GM23338 (cell line): ENCODE results near the gene KIAA1671. TPM values are rescaled to one million over a fixed set of nuclear protein-coding genes. Genes with fewer than 3 reads are reported as not detected.

ENCODE experiments used
- ATAC-seq: fragments of 200-7000 bp; cut with Tn5 transposase; 3 replicates; pipeline ENCODE4 v1.9.1; 2020
- DNase-seq: peaks from one replicate; pipeline ENCODE4 v3.0.0-alpha.2; 2015; ENCODE audit warnings: low spot score
- H2AFZ ChIP-seq: fragments of 200-600 bp; sonication (generic); 2 replicates; pipeline ENCODE4 v1.8.0; 2016; ENCODE audit warnings: antibody characterized with exemption, mild to moderate bottlenecking, moderate library complexity
- H3F3A ChIP-seq: fragments of 200-600 bp; sonication (generic); replicated peaks from 2 replicates; pipeline ENCODE4 v1.8.0; 2017; ENCODE audit warnings: antibody characterized with exemption, mixed run types, low read depth
- H3K27ac ChIP-seq: fragments of 200-600 bp; sonication (generic); 2 replicates; pipeline ENCODE4 v1.6.1; 2016; ENCODE audit warnings: low read depth
- H3K27me3 ChIP-seq: fragments of 200-600 bp; sonication (generic); 2 replicates; pipeline ENCODE4 v1.8.0; 2016; ENCODE audit warnings: mild to moderate bottlenecking, mixed run types, moderate library complexity; ENCODE audit not compliant: insufficient read depth
- H3K36me3 ChIP-seq: fragments of 200-600 bp; sonication (generic); 2 replicates; pipeline ENCODE4 v1.8.0; 2016; ENCODE audit warnings: mild to moderate bottlenecking; ENCODE audit not compliant: insufficient read depth
- H3K4me1 ChIP-seq: fragments of 200-600 bp; sonication (generic); 2 replicates; pipeline ENCODE4 v1.8.0; 2016; ENCODE audit warnings: mild to moderate bottlenecking, moderate library complexity; ENCODE audit not compliant: insufficient read depth
- H3K4me2 ChIP-seq: fragments of 200-600 bp; sonication (generic); 2 replicates; pipeline ENCODE4 v1.7.1; 2017; ENCODE audit warnings: mixed run types
- H3K4me3 ChIP-seq: fragments of 200-600 bp; sonication (generic); 2 replicates; pipeline ENCODE4 v1.6.1; 2016; ENCODE audit warnings: mixed run types
- H3K79me2 ChIP-seq: fragments of 200-600 bp; sonication (generic); replicated peaks from 2 replicates; pipeline ENCODE4 v1.8.0; 2017; ENCODE audit warnings: mild to moderate bottlenecking; ENCODE audit not compliant: insufficient read depth
- H3K9me2 ChIP-seq: fragments of 200-600 bp; sonication (generic); 2 replicates; pipeline ENCODE4 v1.8.0; 2017; ENCODE audit not compliant: insufficient read depth
- H4K20me1 ChIP-seq: fragments of 200-600 bp; sonication (generic); replicated peaks from 2 replicates; pipeline ENCODE4 v1.8.0; 2017; ENCODE audit warnings: mild to moderate bottlenecking; ENCODE audit not compliant: insufficient read depth
- H3K27ac Mint-ChIP-seq: 2 replicates; pipeline ENCODE4 v1.8.0; 2020; ENCODE audit warnings: inconsistent platforms, mild to moderate bottlenecking, moderate library complexity, mixed read lengths
- H3K27me3 Mint-ChIP-seq: 3 replicates; pipeline ENCODE4 v1.8.0; 2022; ENCODE audit warnings: low read depth, mild to moderate bottlenecking, moderate library complexity, mixed read lengths, inconsistent platforms; ENCODE audit not compliant: insufficient read depth, poor library complexity
- H3K36me3 Mint-ChIP-seq: 3 replicates; pipeline ENCODE4 v1.8.0; 2021; ENCODE audit warnings: low read depth, mild to moderate bottlenecking, inconsistent platforms, moderate library complexity, mixed read lengths
- H3K4me1 Mint-ChIP-seq: 3 replicates; pipeline ENCODE4 v1.8.0; 2020; ENCODE audit warnings: mild to moderate bottlenecking, inconsistent platforms, mixed read lengths
- H3K4me3 Mint-ChIP-seq: 3 replicates; pipeline ENCODE4 v1.8.0; 2021; ENCODE audit warnings: moderate library complexity, mild to moderate bottlenecking, inconsistent platforms, mixed read lengths
- H3K9me3 Mint-ChIP-seq: 3 replicates; pipeline ENCODE4 v1.8.0; 2020; ENCODE audit warnings: moderate library complexity, mild to moderate bottlenecking, inconsistent platforms, mixed read lengths
- CREB1 ChIP-seq: fragments of 250-450 bp; sonication (Bioruptor Pico); IDR thresholded peaks from 2 replicates; pipeline ENCODE4 v1.5.0; 2020; ENCODE audit warnings: low read depth, mild to moderate bottlenecking, moderate library complexity
- CTCF ChIP-seq, 2 experiments: fragments of 200-600 bp in 1 of 2; sonication (generic) in 1 of 2; conservative IDR thresholded peaks; 2 replicates each; pipeline versions ENCODE4 v1.5.1 to v1.6.1; 2016 to 2017; ENCODE audit warnings: antibody characterized with exemption in 2 of 2, low read depth in 2 of 2, mild to moderate bottlenecking in 2 of 2, moderate library complexity in 1 of 2
- EZH2 ChIP-seq: fragments of 200-600 bp; sonication (generic); IDR thresholded peaks from one replicate; pipeline ENCODE4 v1.8.0; 2017; ENCODE audit warnings: antibody characterized with exemption, mild to moderate bottlenecking, low read depth; ENCODE audit not compliant: unreplicated experiment
- EZH2phosphoT487 ChIP-seq: fragments of 200-600 bp; sonication (generic); IDR thresholded peaks from one replicate; pipeline ENCODE4 v1.8.1; 2018; ENCODE audit warnings: antibody characterized with exemption; ENCODE audit not compliant: unreplicated experiment
- POLR2AphosphoS5 ChIP-seq: IDR thresholded peaks from 2 replicates; pipeline ENCODE4 v1.6.1; 2016; ENCODE audit warnings: antibody characterized with exemption, low read depth
- REST ChIP-seq: IDR thresholded peaks from one replicate; pipeline ENCODE4 v1.6.1; 2018; ENCODE audit warnings: antibody characterized with exemption; ENCODE audit not compliant: unreplicated experiment
- polyA plus RNA-seq: library from polyadenylated mRNA; unstranded; fragments of >200 nt; fragmentation: Nextera tagmentation; extraction: Ambion mirVana; gene quantifications from 2 replicates; pipeline ENCODE4 v1.2.1, GENCODE V29; 2016
- total RNA-seq: library from RNA; depleted of rRNA; stranded (reverse); fragments of >200 nt; shearing (Covaris generic); gene quantifications from 2 replicates; pipeline ENCODE4 v1.2.3, GENCODE V29; 2014

The KIAA1671 gene
- total and polyA plus RNA-seq, 2 experiments from 2014 or later = 6.1 to 27.2 TPM

GRCh38 chr22:25123677-25124076 lies 171.2 kb downstream of the KIAA1671 start:
- H2AFZ ChIP-seq = no peak overlapping the region
- H3K4me1 Mint-ChIP-seq = peaks cover 36% of the 10 kb centered on the region
- no peak overlapping the region for H3K27ac ChIP-seq
- H3K27me3 Mint-ChIP-seq = no peaks in the 10 kb centered on the region
- H3K36me3 ChIP-seq = no peaks in the 10 kb centered on the region
- H3F3A ChIP-seq = no peaks in the 10 kb centered on the region; the same call in 1 of the 2 replicates
- peaks cover 3% of the 10 kb centered on the region; the same call in 1 of the 2 replicates for H4K20me1 ChIP-seq
- DNase-seq (no peak), ATAC-seq (no peak)
- 0 out of 3 replicates have a peak, but pooled peaks cover 2% of the 10 kb centered on the region for H3K9me3 Mint-ChIP-seq
- no peaks in the 10 kb centered on the region for H3K9me2 ChIP-seq
- H3K4me1 ChIP-seq = peaks cover 20% of the 10 kb centered on the region
- H3K36me3 Mint-ChIP-seq = peaks cover 10% of the 10 kb centered on the region; the same call in 2 of the 3 replicates
- H3K79me2 ChIP-seq = no peaks in the 10 kb centered on the region
- no peaks in the 10 kb centered on the region for H3K27me3 ChIP-seq
- TF ChIP-seq CREB1 (CRISPR knock-in tag) = no peak
- TF ChIP-seq EZH2phosphoT487 = no peak
- TF ChIP-seq EZH2 = no peak
- no peak overlapping the region for H3K4me3 Mint-ChIP-seq
- H3K27ac Mint-ChIP-seq = no peak overlapping the region
- H3K4me2 ChIP-seq = no peak overlapping the region
- no peak overlapping the region for H3K4me3 ChIP-seq

DNA sequence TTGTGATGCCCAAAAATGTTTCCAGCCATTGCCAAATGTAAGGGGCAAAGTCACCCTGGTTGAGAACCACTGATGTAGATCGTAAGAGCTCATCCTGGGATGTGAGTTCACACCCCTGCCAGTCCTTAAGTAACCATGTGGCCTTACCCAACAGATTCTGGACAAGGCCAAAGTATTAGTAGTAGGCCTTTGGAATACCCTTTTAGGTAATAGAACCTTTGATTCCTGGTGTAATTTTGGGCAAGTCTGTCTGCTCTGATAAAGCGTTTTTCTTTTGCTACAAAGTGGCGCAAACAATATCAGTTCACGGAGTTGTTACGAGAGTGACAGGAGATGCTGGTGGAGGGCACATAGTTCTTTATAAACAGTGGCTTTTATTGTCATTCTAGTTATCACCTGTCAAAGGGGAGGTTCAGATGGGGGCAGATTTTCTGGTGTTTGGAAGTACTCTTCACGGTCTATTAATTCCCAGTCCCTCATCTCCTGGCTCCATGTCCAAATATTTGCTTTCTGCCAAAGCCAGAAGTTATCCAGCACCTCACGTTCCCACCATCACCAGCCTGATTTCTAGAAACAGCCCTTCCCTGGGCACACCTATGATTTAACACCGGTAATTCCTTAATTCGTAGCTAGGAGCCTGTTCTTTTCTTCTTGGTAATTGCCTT lies 173.3 kb downstream of the KIAA1671 start:
- no peak for TF ChIP-seq CTCF (conservative IDR thresholded peaks at IDR 0.05; ENCODE audit: low read depth in 2 of 2)
- Mint-ChIP-seq H3K27me3 (no peaks in the 10 kb centered on the region), H3K9me3 (0 out of 3 replicates have a peak, but pooled peaks cover 2% of the 10 kb centered on the region), H3K27ac (no peak overlapping the region), H3K4me3 (no peak overlapping the region), H3K36me3 (peaks cover 7% of the 10 kb centered on the region; the same call in 2 of the 3 replicates), H3K4me1 (peaks cover 24% of the 10 kb centered on the region)
- Histone ChIP-seq H3K27me3 (no peaks in the 10 kb centered on the region), H3K4me1 (peaks cover 9% of the 10 kb centered on the region), H3K27ac (no peak overlapping the region), H4K20me1 (peaks cover 7% of the 10 kb centered on the region; the same call in 1 of the 2 replicates), H3K36me3 (no peaks in the 10 kb centered on the region), H3K4me2 (no peak overlapping the region), H3K9me2 (no peaks in the 10 kb centered on the region), H2AFZ (no peak overlapping the region), H3K4me3 (no peak overlapping the region), H3F3A (no peaks in the 10 kb centered on the region; the same call in 1 of the 2 replicates), H3K79me2 (no peaks in the 10 kb centered on the region)
- no peak for ATAC-seq
- DNase-seq = no peak

GRCh38 chr22:25126510-25126909 lies 174.0 kb downstream of the KIAA1671 start:
- H3K36me3 Mint-ChIP-seq = peaks cover 7% of the 10 kb centered on the region; the same call in 2 of the 3 replicates
- Histone ChIP-seq H4K20me1 (peaks cover 9% of the 10 kb centered on the region; the same call in 1 of the 2 replicates), H2AFZ (no peak overlapping the region), H3K4me3 (no peak overlapping the region), H3K9me2 (no peaks in the 10 kb centered on the region), H3K4me2 (no peak overlapping the region), H3K27me3 (no peaks in the 10 kb centered on the region), H3K4me1 (peaks cover 9% of the 10 kb centered on the region; the same call in 1 of the 2 replicates), H3K79me2 (no peaks in the 10 kb centered on the region), H3K36me3 (no peaks in the 10 kb centered on the region), H3K27ac (no peak overlapping the region), H3F3A (no peaks in the 10 kb centered on the region; the same call in 1 of the 2 replicates)
- ATAC-seq = no peak
- H3K4me3 Mint-ChIP-seq = no peak overlapping the region
- H3K4me1 Mint-ChIP-seq = peaks cover 27% of the 10 kb centered on the region
- no peak for DNase-seq
- H3K27ac Mint-ChIP-seq = no peak overlapping the region
- H3K9me3 Mint-ChIP-seq = 0 out of 3 replicates have a peak, but pooled peaks cover 2% of the 10 kb centered on the region
- H3K27me3 Mint-ChIP-seq = no peaks in the 10 kb centered on the region
- TF ChIP-seq CREB1 (CRISPR knock-in tag) (no peak), POLR2AphosphoS5 (no peak), REST (no peak), CTCF (conservative IDR thresholded peaks at IDR 0.05; ENCODE audit: low read depth in 2 of 2) (no peak)
